ENCODE measurements around the gene UGT2B15.

DNA sequence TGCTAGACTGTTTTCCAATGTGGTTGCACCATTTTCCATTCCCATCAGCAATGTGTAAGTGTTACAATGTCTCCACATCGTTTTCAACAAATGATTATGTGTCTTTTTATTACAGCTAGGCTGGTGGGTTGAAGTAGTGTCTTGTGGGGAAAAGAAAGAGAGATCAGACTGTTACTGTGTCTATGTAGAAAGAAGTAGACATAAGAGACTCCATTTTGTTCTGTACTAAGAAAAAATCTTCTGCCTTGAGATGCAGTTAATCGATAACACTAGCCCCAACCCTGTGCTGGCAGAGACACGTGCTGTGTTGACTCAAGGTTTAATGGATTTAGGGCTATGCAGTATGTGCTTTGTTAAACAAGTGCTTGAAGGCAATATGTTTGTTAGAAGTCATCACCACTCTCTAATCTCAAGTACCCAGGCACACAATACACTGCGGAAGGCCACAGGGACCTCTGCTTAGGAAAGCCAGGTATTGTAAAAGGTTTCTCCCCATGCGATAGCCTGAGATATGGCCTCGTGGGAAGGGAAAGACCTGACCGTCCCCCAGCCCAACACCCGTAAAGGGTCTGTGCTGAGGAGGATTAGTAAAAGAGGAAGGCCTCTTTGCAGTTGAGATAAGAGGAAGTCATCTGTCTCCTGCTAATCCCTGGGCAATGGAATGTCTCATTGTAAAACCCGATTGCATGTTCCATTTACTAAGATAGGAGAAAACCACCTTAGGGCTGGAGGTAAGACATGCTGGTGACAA lies 23.0 kb upstream of the UGT2B15 start:
- no peak for TF ChIP-seq CTCF (IDR thresholded peaks at IDR 0.05; ENCODE audit: poor library complexity)
- no peak for TF ChIP-seq EZH2phosphoT487 (IDR thresholded peaks at IDR 0.05; ENCODE audit: low read depth, severe bottlenecking, unreplicated experiment)

All from hepatocyte (in vitro differentiated cells).